GM12801 (cell line): Measurements from ENCODE around the gene CYB5A.

Source experiments
- TF ChIP-seq, protein P1 (sequence below): IDR thresholded peaks from one replicate; pipeline ENCODE4 v1.5.1; 2011; ENCODE audit warnings: control low read depth; ENCODE audit not compliant: insufficient read length; ENCODE audit errors: extremely low read depth

Gene CYB5A

DNA sequence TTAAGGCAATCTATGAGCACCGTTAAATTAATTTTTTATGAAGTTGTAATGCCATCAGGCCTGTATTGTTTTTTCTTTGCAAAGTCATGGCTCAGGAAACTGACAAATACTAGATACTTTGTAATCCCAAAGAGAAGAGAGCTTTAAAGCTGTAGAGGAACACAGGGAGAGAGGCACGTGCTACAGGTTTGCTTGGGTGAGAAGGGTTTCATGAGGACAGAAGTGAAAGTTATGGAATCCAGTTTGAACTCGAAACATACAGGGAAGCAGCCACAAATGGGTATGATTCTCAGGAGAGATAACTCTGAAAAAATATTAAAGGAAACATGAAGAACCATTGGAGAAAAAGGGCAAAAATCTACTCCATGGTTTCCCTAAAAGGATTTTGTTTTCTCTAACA is 49.8 kb downstream of the CYB5A start:
- TF ChIP-seq, protein P1, sequence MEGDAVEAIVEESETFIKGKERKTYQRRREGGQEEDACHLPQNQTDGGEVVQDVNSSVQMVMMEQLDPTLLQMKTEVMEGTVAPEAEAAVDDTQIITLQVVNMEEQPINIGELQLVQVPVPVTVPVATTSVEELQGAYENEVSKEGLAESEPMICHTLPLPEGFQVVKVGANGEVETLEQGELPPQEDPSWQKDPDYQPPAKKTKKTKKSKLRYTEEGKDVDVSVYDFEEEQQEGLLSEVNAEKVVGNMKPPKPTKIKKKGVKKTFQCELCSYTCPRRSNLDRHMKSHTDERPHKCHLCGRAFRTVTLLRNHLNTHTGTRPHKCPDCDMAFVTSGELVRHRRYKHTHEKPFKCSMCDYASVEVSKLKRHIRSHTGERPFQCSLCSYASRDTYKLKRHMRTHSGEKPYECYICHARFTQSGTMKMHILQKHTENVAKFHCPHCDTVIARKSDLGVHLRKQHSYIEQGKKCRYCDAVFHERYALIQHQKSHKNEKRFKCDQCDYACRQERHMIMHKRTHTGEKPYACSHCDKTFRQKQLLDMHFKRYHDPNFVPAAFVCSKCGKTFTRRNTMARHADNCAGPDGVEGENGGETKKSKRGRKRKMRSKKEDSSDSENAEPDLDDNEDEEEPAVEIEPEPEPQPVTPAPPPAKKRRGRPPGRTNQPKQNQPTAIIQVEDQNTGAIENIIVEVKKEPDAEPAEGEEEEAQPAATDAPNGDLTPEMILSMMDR, result no peak

DNA sequence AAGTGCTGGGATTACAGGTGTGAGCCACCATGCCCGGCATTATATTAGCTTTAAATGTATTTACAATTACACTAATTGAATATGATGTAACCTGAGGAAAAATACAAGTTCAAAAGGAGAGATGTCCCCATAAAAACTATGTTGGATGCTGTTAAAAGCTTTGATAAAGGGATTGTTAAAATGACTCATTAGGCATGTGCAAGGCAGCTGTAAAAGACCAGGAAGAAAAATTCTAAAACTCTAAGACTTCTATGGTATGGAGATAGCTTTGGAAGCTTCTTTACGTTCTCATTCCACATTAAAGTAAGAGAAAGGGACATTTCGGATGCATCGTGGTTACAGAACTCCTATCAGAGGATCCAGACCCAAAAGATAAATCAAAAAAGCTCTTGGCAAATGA is 50.3 kb downstream of the CYB5A start:
- TF ChIP-seq, protein P1, result no peak

DNA sequence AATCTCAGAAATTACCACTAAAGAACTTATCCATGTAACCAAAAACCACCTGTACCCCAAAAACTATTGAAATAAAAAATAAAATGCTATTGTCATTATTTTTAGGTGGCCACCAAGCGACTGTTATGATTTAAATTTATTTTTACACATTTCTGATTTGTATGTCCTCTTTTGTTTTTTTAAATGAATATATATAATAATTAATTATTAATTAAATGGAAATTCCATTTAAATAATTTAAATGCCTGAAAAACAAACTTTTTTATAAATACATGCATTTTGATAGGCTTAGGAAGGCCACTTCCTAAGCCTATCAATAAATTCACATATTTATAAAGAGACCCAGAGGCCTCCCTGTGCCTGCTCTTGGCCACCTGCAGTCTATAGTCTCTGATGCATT is 52.2 kb downstream of the CYB5A start:
- TF ChIP-seq, protein P1, result no peak

DNA sequence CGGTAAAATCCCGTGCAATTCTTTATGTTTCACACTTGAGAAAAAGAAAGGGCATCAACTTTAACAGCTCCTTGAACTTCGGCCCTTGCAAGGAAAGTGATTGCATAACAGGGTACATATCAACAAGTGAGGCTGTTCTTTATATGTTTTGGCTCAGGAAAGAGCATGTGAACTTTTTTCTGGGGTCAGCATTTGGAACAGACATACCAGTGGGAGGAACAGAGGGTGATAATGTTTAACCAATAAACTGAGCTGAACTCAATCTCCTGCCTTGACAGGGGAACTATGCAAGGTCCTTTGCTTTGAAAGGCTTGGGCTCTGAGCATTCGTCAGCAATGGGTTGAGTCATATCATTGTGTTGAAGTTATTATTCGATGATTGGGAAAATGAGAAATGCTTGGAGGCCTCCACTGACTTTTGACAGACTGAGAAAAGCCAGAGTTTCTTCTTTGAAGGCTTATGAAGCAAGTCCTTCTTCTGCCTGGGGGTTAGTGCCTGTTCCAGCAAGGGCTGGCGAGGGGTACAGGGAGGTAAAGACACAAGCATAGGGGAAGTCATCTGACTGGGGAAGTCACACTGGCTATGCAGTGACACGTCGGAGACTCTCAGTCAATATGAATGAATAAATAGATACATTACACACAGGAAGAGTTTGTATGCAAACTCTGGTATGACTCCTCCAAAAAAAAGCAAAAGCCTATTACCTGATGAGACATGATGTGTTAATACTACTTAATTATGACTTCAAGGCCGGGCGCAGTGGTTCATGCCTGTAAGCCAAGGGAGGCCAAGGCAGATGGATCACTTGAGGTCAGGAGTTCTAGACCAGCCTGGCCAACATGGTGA is 57.2 kb downstream of the CYB5A start:
- TF ChIP-seq, protein P1, result no peak

DNA sequence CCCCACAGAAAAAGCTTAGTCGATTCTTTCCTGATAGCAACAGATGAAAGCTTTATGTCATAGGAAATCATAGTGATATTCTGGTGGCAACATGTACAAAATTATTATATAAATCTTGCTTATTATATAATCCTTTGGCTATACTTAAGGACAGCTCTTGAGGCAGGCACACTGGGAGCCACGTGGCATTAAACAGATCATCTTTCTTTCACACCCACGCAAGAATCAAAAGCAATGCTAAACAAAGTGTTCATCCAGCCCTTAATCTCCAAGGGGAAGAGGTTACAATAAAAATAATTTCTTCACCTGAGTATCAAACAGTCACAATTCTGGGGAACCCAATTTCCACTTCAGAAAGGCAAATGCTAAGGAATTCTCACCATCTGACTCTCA is 57.8 kb downstream of the CYB5A start:
- TF ChIP-seq, protein P1, result no peak

DNA sequence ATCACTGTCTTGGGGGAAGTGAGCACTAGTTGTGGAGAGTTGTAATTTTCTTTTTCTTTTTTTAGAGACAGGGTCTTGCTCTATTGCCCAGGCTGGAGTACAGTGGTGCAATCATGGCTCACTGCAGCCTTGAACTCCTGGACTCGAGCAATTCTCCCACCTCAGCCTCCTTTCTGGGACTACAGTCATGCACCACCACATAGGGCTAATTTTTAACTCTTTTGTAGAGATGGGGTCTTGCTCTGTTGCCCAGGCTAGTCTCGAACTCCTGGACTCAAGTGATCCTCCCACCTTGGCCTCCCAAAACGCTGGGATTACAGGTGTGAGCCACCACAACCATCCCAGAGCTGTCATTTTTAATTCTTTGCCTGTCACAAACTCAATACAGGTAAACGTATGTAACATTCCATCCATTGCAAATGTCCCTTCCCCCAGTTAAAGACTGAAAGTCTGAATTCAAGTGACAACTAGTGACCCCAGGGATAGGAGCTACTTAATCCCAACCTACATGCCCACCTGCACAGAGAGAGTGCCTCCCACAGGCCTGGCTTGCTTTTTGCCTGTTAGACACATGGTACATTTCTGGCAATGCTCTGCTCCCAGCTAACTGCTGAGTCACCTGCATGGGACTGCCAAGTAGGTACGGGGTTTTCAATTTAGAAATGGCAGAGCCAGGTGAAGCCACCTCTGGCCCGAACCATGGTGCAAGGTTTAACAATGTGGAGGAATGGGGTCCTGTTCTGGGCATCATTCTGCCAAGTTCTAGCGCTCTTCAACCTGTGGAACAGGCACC is 60.6 kb downstream of the CYB5A start:
- TF ChIP-seq, protein P1, result no peak

DNA sequence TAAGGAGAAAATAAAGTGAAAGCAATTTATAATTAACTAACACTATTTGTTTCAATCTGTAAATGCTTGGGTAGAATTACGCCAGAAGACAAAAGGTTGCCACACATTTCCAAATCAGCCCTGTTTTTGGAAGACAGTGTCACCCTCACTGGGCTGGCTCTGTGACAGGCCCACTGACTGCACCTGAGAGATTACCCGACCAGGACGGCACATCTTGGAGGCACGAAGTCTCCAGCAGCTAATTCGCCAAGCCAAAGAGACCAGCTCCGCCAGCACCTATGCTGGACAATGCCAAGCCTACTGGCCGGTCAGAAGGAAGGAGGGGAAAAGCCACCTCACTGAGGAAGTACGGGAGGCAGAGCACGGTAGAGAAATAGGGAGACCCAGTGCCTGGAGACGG is 61.9 kb downstream of the CYB5A start:
- TF ChIP-seq, protein P1, result no peak
